NCI-H774 (cell line): Measurements from ENCODE around the gene TANC1.
A peak's percentile ranks its signal among the peaks of the same experiment; 100 is the strongest.

ENCODE experiments used
- DNase-seq: peaks from one replicate; lab custom pipeline; 2025; lab: John Stamatoyannopoulos, UW

TANC1 gene

GRCh38 chr2:158962074-158962473, 6.4 kb upstream of the TANC1 start:
- no peak for DNase-seq

GRCh38 chr2:158963071-158963470, 5.4 kb upstream of the TANC1 start:
- DNase-seq: no peak

- DNase-seq: no peak
Measured at GRCh38 chr2:158965107-158965506, 3.3 kb upstream of the TANC1 start.

- no peak for DNase-seq
Measured at GRCh38 chr2:158965641-158966040, 2.8 kb upstream of the TANC1 start.

DNA sequence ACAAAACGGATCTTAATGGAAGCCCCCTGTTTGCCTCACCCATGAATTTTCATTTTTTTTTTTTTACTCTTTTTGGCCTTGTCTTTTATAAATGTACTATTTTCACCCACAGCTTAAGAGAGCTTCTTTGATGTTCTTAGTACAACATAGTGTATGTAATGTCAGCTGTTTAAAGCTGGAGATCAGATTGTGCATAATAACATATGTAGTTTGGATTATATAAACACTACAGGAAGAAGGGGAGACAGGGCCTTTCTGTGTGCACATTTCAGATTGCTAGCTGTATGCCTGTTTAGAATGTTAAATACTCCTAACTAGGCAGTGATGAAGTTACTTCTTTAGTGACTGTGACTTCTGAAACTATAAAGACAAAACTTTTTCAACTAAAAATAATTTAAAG, 2.1 kb upstream of the TANC1 start:
- no peak for DNase-seq

GRCh38 chr2:158967114-158967730, 1.2 kb upstream of the TANC1 start:
- no peak for DNase-seq

DNA sequence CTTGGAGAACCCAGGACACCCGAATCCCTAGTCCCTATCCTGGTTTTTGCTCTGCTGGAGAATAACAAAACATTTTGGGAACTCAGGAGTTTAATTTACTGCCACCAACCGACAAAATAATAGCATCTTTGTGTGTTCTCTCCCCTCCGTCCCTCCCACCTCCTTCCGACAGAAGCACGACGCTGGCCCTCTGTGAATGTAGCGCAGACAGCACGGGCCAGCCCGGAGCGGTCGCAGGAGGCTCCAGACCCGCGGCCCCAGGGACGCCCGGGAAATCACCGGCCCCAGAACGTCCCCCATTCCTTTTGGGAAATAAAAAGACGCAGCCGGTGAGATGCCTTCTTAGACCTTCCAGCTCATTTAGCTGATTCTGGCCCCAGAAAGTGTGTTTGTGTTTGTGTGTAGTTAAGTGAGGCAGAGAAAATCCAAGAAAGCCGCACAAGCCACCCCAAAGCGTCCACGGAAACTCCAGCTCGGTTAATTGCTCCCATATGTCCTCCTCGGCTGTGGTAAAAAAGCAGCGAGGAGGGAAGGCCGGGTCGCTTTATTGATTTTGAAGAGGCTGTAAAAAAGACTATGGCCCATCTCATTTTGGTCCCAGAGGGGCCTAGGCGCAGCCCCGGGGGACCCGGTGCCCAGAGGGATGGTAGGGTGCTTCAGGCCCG, 577 bp upstream of the TANC1 start:
- no peak for DNase-seq

DNA sequence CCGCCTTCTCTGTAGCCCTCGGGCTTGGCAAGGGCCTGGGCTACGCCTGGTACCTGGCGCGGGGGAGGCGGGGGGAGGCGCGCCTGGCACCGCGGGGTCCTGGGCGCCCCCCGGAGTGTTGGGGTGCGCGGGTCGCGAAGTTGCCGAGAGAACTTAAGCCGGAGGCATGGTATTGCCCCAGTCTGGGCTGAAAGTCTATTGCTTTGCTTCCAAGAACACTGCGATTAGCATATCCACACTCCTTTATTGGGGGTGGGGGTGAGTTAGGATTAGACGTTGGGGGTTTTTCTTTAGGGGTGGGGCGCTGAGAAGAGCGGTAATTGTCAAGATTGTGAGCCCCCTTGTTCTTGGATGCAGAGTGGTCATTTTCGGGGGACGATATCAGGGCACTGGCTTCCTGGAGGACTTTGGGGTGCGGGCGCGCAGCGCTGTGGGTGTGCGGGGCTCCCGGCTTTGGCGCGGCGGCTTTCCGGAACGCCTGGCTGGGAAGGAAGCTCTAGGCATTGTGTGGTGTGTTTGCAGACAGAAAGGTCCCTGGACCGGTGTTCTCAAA, 798 bp downstream of the TANC1 start:
- DNase-seq: no peak

DNA sequence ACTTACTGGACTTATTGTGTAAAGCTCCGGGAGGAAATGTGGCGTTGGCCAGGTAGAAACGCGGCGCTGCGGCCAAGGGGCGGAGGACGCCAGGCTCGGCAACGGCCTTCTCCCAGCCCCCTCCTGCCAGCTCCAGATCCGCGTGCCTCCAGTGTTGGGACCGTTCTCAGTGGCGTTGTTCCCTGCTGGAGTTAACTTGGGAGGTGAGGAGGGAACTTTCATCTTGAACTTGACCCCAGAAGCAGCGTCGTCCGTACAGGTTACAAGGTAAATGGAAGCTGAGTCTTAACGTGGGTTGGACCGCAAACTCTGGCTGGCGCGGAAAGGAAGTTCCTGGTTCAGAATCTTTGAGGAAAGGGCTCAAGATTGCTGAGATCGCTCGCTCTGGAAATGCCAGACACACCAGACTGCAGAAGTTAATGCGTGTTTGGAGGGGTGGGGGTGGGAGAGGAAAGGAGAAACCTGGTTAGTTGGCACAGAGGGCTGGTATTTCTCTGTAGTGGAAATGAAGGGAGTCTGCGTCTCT, 1.3 kb downstream of the TANC1 start:
- no peak for DNase-seq

DNA sequence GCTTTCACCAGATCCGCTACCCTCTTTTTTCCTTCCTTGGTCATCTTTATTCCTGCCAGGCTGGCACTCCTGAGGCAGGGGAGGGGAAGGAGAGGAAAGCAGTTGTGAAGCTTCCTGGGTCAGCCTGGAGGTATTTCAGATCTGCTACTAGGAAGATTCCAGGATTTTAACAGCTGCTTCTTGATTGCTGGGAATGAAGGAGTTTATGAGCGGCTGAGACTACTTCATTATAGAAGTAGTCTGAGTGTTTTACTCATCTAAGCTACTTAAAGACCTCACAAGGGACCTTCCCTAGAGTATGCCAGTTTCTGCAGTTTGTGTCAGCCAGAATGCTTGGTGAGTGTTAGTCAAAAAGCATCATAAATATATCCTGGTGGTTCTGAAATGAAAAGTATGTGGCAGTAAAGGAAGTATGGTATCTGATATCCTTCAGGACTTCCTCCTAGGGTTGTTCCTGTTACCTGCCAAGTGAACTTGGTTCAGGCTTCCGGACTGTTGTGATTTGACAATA, 1.9 kb downstream of the TANC1 start:
- DNase-seq: no peak

- DNase-seq: peak; percentile 72
Measured at GRCh38 chr2:158973116-158973956, 4.9 kb downstream of the TANC1 start.

DNA sequence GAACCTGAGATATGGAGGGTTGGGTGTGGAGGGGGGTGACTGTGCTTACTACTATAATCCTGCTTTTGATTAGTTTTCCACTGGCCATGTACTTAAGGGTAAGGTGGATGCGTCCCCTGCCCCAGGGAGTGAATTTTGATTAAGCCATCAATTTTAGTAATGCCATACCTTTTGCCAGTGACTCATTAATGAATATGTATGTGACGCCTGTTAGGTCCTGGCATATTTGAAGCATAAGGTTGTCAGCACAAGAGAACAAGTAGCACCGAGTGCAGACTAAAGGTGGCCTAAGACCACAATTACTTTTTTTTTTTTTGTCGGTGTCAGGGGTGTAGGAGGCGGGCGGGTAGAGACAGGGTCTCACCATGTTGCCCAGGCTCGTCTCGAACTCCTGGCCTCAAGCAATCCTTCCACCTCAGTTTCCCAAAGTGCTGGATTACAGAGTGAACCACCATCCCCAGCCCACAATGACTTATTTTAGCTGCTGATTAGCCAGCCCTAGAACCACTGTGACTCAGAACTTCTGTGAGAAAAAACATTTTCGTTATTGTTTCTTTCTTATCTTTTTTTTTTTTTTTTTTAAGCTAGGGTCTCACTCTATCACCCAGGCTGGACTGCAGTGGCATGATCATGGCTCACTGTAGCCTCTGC, 7.0 kb downstream of the TANC1 start:
- DNase-seq: no peak

DNA sequence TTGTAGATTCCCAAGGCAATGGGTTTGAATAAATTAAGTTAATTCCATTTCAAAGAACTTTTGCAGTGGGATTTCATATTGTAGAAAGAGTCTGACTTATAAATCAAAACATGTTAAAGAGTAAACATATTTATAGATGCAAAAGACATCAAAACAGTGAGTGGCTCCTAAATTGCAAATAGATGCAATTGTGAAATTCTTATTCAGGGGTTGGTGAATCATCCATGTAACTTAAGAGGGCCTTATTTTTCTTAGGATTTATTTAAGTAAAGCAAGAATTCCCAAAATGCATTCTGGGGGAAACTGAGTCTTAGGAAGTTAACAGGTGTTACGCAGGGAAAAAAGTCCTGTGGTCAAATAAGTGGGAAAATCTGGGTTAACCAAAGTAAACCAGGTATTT, 11.3 kb downstream of the TANC1 start:
- no peak for DNase-seq

DNA sequence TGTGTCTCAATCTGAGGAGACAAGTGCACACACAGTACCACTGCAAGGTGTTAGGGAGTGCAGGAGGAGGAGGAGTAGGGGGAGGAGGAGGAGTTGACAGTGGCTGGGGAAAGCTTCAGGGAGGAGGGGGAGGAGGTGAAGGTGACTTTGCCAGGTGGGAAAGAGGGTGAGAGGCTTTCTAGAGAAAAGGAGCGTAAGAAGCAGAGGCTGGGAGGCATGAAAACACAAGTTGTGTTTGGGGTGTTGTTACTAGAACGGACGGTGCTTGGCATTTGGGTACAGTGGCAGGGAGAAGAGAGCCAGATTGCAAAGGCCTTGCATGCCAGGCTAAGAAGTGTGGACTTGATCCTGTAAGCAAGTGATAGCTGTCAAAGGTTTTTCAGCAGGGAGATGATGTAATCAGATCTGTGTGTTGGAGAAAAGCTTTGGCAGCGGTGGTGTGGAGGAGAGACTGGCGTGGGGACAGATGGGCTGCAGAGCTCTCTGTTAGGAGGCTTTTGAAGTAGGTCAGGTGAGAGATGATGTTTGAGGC, 16.2 kb downstream of the TANC1 start:
- DNase-seq: no peak

DNA sequence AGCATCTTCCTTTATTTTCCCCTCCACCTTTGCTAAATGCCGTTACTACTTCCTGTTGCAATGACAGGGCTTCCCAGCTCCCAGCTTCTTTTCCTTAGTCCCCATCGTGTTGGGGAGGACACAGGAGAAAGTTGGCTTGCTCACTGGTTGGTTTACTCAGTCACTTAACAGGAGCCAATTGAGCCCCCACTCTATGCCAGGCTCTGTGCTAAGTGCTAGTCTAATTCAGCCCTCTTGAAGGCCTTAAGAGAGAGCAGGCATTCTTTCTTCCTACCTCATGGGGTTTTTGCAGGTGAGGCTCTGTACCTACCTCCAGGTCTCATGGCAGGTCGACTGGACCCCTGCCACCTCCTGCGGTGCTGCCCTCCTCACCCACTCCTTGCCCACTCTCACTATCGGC, 20.1 kb downstream of the TANC1 start:
- no peak for DNase-seq

DNA sequence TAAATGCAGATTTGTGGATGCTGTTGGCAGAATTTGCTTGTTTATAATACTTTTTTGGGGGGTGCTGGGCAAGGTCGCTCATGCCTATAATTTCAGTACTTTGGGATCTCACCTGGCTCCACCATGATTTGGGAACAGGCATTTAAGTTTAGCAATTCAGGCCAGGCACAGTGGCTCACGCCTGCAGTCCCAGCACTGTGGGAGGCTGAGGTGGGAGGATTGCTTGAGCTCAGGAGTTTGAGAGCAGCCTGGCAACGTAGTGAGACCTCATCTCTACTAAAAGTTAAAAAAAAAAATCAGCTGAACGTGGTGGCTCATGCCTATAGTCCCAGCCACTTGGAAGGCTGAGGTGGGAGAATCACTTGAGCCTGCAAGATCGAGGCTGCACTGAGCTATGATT, 20.7 kb downstream of the TANC1 start:
- DNase-seq: no peak

DNA sequence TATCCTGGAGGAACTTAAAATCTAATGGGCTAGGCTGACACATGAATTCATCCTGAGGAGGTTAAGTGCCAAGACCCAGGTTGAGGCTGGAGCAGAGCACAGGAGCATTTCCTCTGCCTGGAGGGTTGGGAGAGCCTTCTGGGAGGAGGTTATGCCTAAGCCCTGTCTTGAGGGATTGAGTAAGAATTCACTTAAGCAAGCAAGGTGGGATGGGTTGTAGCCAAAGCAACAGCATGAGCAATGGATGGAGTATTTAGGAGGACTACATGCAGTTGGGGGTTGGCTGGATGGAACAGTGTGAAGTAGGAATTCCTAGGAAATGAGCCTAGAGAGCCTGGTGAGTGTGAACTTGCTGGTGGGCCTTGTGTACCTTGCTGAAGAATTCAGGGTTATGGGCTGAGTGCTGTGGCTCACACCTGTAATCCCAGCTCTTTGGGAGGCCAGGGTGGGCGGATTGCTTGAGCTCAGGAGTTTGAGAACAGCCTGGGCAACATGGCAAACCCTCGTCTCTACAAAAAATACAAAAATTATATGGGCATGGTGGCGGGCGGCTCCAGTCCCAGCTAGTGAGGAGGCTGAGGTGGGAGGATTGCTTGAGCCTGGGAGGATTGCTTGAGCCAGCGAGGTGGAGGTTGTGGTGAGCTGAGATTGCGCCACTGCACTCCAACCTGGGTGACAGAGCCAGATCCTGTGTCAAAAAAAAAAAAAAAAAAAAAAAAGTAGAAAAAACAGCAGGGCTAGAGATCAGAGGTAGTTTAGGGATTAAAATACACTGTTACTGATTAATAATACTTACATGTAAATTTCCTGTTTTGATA, 22.2 kb downstream of the TANC1 start:
- DNase-seq: no peak

- no peak for DNase-seq
Measured at GRCh38 chr2:158993030-158993429, 24.6 kb downstream of the TANC1 start.

- no peak for DNase-seq
Measured at GRCh38 chr2:158993721-158994587, 25.5 kb downstream of the TANC1 start.
